ENCODE measurements around the gene HSPA4.

Gene HSPA4

DNA sequence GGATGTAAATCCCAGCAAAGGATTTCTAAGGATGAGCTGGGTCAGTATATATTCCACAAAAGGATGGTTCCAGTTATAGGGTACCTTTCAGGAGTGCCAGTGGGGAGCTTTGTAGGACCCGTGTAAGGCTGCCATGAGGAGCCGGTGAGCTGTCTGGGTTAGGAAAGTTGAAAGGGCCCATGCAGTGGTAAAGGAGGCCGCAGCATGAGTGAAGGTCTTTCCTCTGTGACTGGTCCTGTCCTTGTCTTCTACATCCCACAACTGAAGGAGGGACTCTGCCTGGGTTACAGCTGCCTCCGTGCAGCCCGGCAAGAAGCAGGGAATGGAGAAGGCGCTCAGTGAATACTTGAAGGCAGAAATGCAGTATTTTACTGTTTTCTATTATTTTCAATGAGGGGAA, 58.9 kb downstream of the HSPA4 start:
- TF ChIP-seq, protein P1, sequence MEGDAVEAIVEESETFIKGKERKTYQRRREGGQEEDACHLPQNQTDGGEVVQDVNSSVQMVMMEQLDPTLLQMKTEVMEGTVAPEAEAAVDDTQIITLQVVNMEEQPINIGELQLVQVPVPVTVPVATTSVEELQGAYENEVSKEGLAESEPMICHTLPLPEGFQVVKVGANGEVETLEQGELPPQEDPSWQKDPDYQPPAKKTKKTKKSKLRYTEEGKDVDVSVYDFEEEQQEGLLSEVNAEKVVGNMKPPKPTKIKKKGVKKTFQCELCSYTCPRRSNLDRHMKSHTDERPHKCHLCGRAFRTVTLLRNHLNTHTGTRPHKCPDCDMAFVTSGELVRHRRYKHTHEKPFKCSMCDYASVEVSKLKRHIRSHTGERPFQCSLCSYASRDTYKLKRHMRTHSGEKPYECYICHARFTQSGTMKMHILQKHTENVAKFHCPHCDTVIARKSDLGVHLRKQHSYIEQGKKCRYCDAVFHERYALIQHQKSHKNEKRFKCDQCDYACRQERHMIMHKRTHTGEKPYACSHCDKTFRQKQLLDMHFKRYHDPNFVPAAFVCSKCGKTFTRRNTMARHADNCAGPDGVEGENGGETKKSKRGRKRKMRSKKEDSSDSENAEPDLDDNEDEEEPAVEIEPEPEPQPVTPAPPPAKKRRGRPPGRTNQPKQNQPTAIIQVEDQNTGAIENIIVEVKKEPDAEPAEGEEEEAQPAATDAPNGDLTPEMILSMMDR (IDR thresholded peaks at IDR 0.05; ENCODE audit: control insufficient read depth, insufficient read depth, low read depth, low read length, missing control alignments) = no peak
- DNase-seq (ENCODE audit: low read depth) = no peak
- H3K4me3 ChIP-seq (ENCODE audit: control insufficient read depth, low read depth, low read length) = no peak overlapping the region

DNA sequence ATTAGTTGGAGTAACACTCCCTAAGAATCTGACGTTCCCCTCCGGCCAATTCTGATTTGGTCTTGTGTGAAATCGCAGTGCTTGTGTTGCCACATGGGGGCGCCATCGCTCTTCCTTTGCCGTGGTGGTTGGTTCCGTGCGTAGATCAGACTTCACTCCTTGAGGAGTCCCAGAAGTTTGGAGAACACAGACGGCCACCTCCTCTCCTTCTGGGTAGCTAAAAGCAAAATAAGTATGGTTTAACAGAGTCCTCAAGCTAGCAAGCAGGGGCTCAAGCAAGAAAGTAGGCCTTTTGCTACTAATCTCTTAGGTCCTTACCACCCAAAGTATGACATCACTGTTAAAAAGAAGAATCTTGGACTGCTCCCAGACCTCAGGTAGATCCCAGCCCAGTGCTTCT, 59.5 kb downstream of the HSPA4 start:
- TF ChIP-seq, protein P1 (IDR thresholded peaks at IDR 0.05; ENCODE audit: control insufficient read depth, insufficient read depth, low read depth, low read length, missing control alignments) = peak; percentile 95
- H3K4me3 ChIP-seq (ENCODE audit: control insufficient read depth, low read depth, low read length) = no peak overlapping the region
- peak; percentile 40 for DNase-seq (ENCODE audit: low read depth)

DNA sequence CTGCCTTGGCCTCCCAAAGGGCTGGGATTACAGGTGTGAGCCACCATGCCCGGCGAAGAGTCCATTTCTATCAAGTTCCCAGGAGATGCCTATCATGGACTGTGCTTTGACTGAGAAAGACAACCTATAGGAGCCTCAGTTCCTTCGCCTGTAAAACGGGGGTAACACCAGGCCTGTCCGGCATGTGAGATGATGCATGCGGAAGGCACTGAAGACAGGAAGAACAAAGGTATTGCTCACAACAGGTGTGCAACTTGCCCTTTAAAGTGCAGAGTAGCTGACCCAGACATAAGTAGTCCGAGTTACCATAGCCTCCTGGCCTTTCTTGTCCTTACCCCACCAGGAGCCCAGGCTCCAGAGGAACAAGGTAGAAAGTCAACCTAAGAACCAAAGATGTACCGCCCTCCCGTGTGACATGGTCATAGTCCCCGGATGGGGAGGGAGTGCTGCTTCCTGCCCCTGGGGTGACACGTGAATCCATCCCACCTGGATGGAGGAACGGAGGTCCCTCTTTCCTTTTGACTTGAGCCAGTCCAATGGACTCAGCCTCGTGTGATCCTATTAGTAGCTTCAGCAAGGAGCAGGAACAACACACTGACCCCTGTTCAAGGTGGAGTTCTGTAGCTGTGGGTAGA, 60.3 kb downstream of the HSPA4 start:
- no peak for DNase-seq (ENCODE audit: low read depth)

DNA sequence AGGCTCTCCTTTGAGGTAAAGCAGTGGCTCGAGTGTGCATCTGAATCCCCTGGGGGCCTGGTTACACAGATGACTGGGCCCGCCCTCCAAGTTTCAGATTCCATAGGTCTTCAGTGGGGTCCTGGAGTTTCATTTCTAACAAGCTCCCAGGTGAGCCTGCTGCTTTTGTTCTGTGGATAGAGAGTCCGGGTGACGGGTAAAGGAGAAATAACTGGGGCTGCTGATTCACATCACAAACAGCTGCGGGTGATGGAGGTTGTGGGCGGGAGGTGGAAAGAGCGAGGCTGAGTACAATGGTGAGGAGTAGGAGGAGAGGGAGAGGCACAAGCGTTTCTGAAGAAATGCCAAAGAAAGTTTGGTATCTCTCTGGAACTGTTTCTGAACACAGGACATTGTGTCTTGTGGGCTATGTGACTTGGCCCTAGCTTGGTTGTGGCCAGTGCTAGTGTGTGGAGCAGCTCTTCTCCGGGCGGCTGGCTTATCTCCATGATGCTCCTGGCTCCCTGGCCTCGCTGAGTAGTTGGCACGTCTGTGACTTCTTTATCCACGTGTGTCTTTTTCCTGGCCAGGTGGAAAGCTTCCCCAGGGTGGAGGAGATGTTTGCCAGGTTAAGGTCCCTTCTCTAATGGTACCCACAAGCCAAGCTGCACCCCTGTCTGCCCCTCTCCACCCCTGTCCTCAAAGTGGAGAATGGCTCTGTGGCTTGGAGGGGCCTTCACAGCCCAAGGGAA, 61.7 kb downstream of the HSPA4 start:
- TF ChIP-seq, protein P1 (IDR thresholded peaks at IDR 0.05; ENCODE audit: control insufficient read depth, insufficient read depth, low read depth, low read length, missing control alignments) = no peak

More for the DNA sequence above, 60.3 kb downstream of the HSPA4 start:
- TF ChIP-seq, protein P1 (IDR thresholded peaks at IDR 0.05; ENCODE audit: control insufficient read depth, insufficient read depth, low read depth, low read length, missing control alignments) = no peak
- no peak overlapping the region for H3K4me3 ChIP-seq (ENCODE audit: control insufficient read depth, low read depth, low read length)

DNA sequence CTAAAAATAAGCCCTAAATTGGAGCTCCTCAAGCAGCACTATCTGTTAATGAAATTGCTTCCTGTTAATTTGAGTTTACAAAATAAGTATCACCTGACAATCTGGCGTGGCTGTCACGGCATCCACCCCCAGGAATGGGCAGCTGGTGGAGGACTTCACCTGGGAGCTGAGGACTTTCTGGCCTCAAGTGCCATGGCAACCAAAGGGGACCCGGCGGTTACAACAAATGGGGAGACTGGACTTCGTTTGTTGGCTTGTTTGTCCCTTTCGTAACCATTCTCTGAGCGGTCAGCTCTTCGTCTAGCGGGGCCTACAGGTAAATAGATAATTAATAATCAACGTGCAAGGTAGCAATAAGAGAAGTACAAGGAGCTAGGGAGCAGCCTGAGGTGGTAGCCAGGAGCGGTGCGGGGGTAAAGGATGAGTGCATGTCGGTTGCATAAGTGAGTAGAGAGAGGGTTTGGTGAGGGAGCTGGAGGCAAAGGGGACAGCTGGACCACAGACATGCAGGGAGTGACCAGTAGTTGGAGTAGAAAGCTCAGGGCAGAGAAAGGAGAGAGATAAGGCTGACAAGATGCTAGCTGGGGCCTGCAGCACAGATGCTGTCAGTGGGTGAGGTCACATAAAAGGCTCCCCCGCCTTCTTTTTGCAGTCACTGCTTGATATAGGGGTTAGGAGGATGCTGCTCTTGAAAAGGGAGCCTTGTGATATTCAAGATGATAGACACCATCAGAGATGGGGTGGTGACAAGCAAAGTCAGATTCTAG, 62.5 kb downstream of the HSPA4 start:
- TF ChIP-seq, protein P1 (IDR thresholded peaks at IDR 0.05; ENCODE audit: control insufficient read depth, insufficient read depth, low read depth, low read length, missing control alignments) = no peak
- no peak overlapping the region for H3K4me3 ChIP-seq (ENCODE audit: control insufficient read depth, low read depth, low read length)
- DNase-seq (ENCODE audit: low read depth) = no peak

More for the DNA sequence above, 61.7 kb downstream of the HSPA4 start:
- H3K4me3 ChIP-seq (ENCODE audit: control insufficient read depth, low read depth, low read length) = no peak overlapping the region
- no peak for DNase-seq (ENCODE audit: low read depth)

DNA sequence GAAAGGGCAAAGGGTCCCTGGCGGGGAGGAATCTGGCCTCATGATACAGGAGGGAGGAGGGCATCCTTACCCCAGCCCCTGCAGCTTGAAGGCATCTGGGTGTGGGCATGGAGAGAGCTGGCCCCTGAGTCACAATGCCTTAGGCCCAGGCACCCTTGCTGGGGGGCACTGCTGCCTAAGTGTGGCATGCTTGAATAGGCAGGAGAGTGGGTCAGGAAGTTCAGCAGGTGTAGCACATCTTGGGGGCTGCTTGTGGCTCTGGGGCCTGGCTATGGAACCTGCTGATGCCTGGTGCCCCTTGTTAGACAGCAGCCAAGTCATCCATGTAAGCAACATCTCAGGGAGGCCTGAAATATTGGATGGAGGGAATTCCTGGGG, 63.1 kb downstream of the HSPA4 start:
- H3K4me3 ChIP-seq (ENCODE audit: control insufficient read depth, low read depth, low read length) = no peak overlapping the region
- no peak for DNase-seq (ENCODE audit: low read depth)
- TF ChIP-seq, protein P1 (IDR thresholded peaks at IDR 0.05; ENCODE audit: control insufficient read depth, insufficient read depth, low read depth, low read length, missing control alignments) = no peak
